HEK293 (cell line): ENCODE results near the gene BMP2K.

Experiments
- CTCF ChIA-PET: fragments of 350-600 bp; formaldehyde crosslinking; extraction: SDS; loops from one replicate; lab custom pipeline; 2021; ENCODE audit warnings: antibody characterized with exemption; lab: Yijun Ruan, JAX
- POLR2A ChIA-PET: fragments of 300-600 bp; formaldehyde crosslinking; extraction: SDS; loops from one replicate; lab custom pipeline; 2020; ENCODE audit warnings: antibody characterized with exemption, inconsistent platforms; lab: Yijun Ruan, JAX
- H3K27ac ChIP-seq: fragments of 200-500 bp; sonication (Bioruptor generic); 2 replicates; pipeline ENCODE4 v1.5.1; 2014; ENCODE audit warnings: low read depth, low read length, control low read depth, inconsistent platforms; ENCODE audit errors: extremely low read depth
- H3K36me3 ChIP-seq, 2 experiments: fragments of 200-500 bp in 1 of 2; sonication (Bioruptor generic) in 1 of 2; 1 replicate in 1 of 2; 2 replicates in 1 of 2; pipeline ENCODE4 v1.5.1; 2014 to 2017; ENCODE audit warnings: inconsistent platforms in 2 of 2, low read length in 2 of 2; ENCODE audit not compliant: control insufficient read depth in 2 of 2, insufficient read depth in 1 of 2
- H3K4me1 ChIP-seq: fragments of 200-500 bp; sonication (Bioruptor generic); 2 replicates; pipeline ENCODE4 v1.5.1; 2014; ENCODE audit warnings: mild to moderate bottlenecking, low read length, inconsistent platforms; ENCODE audit not compliant: control insufficient read depth, insufficient read depth
- H3K4me3 ChIP-seq: 2 replicates; pipeline ENCODE4 v1.5.1; 2011; ENCODE audit warnings: low read depth, mild to moderate bottlenecking, control low read depth, low read length, moderate library complexity
- H3K9me3 ChIP-seq: fragments of 200-500 bp; sonication (Bioruptor generic); 2 replicates; pipeline ENCODE4 v1.5.1; 2014; ENCODE audit warnings: low read depth, low read length, inconsistent platforms; ENCODE audit not compliant: control insufficient read depth, insufficient read depth
- EGR2 ChIP-seq: fragments of 450-650 bp; formaldehyde crosslinking; IDR thresholded peaks from 2 replicates; pipeline ENCODE4 v1.5.1; 2016; ENCODE audit warnings: low read depth, missing biosample characterization, missing genetic modification characterization
- KLF17 ChIP-seq: fragments of 450-650 bp; formaldehyde crosslinking; IDR thresholded peaks from 2 replicates; pipeline ENCODE4 v1.5.1; 2016; ENCODE audit warnings: missing biosample characterization, missing genetic modification characterization
- SCRT1 ChIP-seq: fragments of 450-650 bp; formaldehyde crosslinking; IDR thresholded peaks from 2 replicates; pipeline ENCODE4 v1.5.1; 2016; ENCODE audit warnings: missing biosample characterization, missing genetic modification characterization, borderline replicate concordance
- ZBTB8A ChIP-seq: fragments of 450-650 bp; formaldehyde crosslinking; IDR thresholded peaks from 2 replicates; pipeline ENCODE4 v1.5.1; 2016; ENCODE audit warnings: missing biosample characterization, missing genetic modification characterization
- ZNF2 ChIP-seq: fragments of 450-650 bp; formaldehyde crosslinking; IDR thresholded peaks from 2 replicates; pipeline ENCODE4 v1.5.1; 2016; ENCODE audit warnings: missing biosample characterization, missing genetic modification characterization
- ZNF248 ChIP-seq: fragments of 450-650 bp; formaldehyde crosslinking; IDR thresholded peaks from 2 replicates; pipeline ENCODE4 v1.5.1; 2017; ENCODE audit warnings: missing biosample characterization, missing genetic modification characterization
- ZNF274 ChIP-seq, 2 experiments: fragments of 200-500 bp in 1 of 2; fragments of 450-650 bp in 1 of 2; sonication (Bioruptor generic) in 1 of 2; formaldehyde crosslinking in 1 of 2; IDR thresholded peaks; 2 replicates each; pipeline versions ENCODE4 v1.5.1 to v1.6.1; 2014 to 2016; ENCODE audit warnings: borderline replicate concordance in 1 of 2, inconsistent platforms in 1 of 2, low read length in 1 of 2, missing biosample characterization in 1 of 2, missing genetic modification characterization in 1 of 2
- ZNF416 ChIP-seq: fragments of 450-650 bp; formaldehyde crosslinking; IDR thresholded peaks from 2 replicates; pipeline ENCODE4 v1.5.1; 2016; ENCODE audit warnings: missing biosample characterization, missing genetic modification characterization
- ZNF426 ChIP-seq: fragments of 450-650 bp; formaldehyde crosslinking; IDR thresholded peaks from 2 replicates; pipeline ENCODE4 v1.5.1; 2017; ENCODE audit warnings: missing biosample characterization, missing genetic modification characterization, mild to moderate bottlenecking, inconsistent platforms, moderate library complexity
- ZNF449 ChIP-seq: fragments of 450-650 bp; formaldehyde crosslinking; IDR thresholded peaks from 2 replicates; pipeline ENCODE4 v1.5.1; 2017; ENCODE audit warnings: missing biosample characterization, mild to moderate bottlenecking, missing genetic modification characterization, moderate library complexity
- ZNF473 ChIP-seq: fragments of 450-650 bp; formaldehyde crosslinking; IDR thresholded peaks from 2 replicates; pipeline ENCODE4 v1.5.1; 2017; ENCODE audit warnings: missing biosample characterization, missing genetic modification characterization
- ZNF654 ChIP-seq: fragments of 450-650 bp; formaldehyde crosslinking; IDR thresholded peaks from 2 replicates; pipeline ENCODE4 v1.5.1; 2016; ENCODE audit warnings: low read depth, missing biosample characterization, missing genetic modification characterization
- TF ChIP-seq, protein P1 (sequence below): fragments of 450-650 bp; formaldehyde crosslinking; IDR thresholded peaks from 2 replicates; pipeline ENCODE4 v1.5.1; 2016; ENCODE audit warnings: missing biosample characterization, missing genetic modification characterization, borderline replicate concordance

Gene BMP2K

DNA sequence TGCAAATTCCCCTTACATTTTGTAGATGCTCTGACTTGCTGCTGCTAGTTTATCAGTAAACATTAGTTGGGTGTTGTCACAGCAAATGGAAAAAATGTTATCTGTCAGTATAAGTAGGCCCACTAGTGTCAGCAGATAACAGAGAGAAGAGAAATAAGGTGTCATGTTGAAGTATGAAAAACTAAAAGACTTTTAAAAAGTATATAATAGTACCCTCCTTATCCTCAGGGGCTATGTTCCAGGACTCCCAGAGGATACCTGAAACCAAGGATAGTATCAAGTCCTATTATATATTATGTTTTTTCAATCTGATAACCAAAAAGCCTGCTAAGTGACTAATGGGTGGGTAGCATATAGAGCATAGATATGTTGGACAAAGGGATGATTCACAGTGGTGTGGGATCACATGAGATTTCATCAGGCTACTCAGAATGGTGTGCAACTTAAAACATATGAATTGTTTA, 11.6 kb upstream of the BMP2K start:
- H3K4me1 ChIP-seq, result no peaks in the 10 kb centered on the region
- H3K9me3 ChIP-seq, result no peaks in the 10 kb centered on the region
- TF ChIP-seq, protein P1, sequence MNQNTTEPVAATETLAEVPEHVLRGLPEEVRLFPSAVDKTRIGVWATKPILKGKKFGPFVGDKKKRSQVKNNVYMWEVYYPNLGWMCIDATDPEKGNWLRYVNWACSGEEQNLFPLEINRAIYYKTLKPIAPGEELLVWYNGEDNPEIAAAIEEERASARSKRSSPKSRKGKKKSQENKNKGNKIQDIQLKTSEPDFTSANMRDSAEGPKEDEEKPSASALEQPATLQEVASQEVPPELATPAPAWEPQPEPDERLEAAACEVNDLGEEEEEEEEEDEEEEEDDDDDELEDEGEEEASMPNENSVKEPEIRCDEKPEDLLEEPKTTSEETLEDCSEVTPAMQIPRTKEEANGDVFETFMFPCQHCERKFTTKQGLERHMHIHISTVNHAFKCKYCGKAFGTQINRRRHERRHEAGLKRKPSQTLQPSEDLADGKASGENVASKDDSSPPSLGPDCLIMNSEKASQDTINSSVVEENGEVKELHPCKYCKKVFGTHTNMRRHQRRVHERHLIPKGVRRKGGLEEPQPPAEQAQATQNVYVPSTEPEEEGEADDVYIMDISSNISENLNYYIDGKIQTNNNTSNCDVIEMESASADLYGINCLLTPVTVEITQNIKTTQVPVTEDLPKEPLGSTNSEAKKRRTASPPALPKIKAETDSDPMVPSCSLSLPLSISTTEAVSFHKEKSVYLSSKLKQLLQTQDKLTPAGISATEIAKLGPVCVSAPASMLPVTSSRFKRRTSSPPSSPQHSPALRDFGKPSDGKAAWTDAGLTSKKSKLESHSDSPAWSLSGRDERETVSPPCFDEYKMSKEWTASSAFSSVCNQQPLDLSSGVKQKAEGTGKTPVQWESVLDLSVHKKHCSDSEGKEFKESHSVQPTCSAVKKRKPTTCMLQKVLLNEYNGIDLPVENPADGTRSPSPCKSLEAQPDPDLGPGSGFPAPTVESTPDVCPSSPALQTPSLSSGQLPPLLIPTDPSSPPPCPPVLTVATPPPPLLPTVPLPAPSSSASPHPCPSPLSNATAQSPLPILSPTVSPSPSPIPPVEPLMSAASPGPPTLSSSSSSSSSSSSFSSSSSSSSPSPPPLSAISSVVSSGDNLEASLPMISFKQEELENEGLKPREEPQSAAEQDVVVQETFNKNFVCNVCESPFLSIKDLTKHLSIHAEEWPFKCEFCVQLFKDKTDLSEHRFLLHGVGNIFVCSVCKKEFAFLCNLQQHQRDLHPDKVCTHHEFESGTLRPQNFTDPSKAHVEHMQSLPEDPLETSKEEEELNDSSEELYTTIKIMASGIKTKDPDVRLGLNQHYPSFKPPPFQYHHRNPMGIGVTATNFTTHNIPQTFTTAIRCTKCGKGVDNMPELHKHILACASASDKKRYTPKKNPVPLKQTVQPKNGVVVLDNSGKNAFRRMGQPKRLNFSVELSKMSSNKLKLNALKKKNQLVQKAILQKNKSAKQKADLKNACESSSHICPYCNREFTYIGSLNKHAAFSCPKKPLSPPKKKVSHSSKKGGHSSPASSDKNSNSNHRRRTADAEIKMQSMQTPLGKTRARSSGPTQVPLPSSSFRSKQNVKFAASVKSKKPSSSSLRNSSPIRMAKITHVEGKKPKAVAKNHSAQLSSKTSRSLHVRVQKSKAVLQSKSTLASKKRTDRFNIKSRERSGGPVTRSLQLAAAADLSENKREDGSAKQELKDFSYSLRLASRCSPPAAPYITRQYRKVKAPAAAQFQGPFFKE, result no peak
- TF ChIP-seq SCRT1 (tag by site-specific recombination) (no peak), ZNF654 (tag by site-specific recombination) (no peak), ZNF274 (IDR thresholded peaks at IDR 0.05; ENCODE audit: low read length) (no peak), ZNF274 (tag by site-specific recombination; IDR thresholded peaks at IDR 0.05; ENCODE audit: borderline replicate concordance) (no peak)
- H3K4me3 ChIP-seq, result no peak overlapping the region
- ChIA-PET CTCF (no interaction called here), POLR2A (no interaction called here)
- no peaks in the 10 kb centered on the region for H3K36me3 ChIP-seq
- H3K27ac ChIP-seq, result no peak overlapping the region

- no peaks in the 10 kb centered on the region for H3K9me3 ChIP-seq
- no peaks in the 10 kb centered on the region for H3K36me3 ChIP-seq
- POLR2A ChIA-PET, result no interaction called here
- H3K4me1 ChIP-seq, result no peaks in the 10 kb centered on the region
- CTCF ChIA-PET, result interaction anchor here (0.5 kb wide), 1 partner anchor 247 kb away, joined by 3 read pairs; no protein-coding TSS in a partner anchor
- no peak overlapping the region for H3K4me3 ChIP-seq
- TF ChIP-seq ZNF416, result no peak
- TF ChIP-seq ZNF248, result no peak
- no peak for TF ChIP-seq ZNF426
- no peak for TF ChIP-seq KLF17 (tag by site-specific recombination)
- no peak for TF ChIP-seq ZNF449
- TF ChIP-seq ZBTB8A, result no peak
- TF ChIP-seq ZNF2 (tag by site-specific recombination), result no peak
- no peak for TF ChIP-seq ZNF473 (tag by site-specific recombination)
- TF ChIP-seq EGR2 (tag by site-specific recombination), result no peak
- no peak overlapping the region for H3K27ac ChIP-seq
Observed at GRCh38 chr4:78765432-78766006, 10.6 kb upstream of the BMP2K start.
